Measurements from ENCODE around the gene PCA3.

DNA sequence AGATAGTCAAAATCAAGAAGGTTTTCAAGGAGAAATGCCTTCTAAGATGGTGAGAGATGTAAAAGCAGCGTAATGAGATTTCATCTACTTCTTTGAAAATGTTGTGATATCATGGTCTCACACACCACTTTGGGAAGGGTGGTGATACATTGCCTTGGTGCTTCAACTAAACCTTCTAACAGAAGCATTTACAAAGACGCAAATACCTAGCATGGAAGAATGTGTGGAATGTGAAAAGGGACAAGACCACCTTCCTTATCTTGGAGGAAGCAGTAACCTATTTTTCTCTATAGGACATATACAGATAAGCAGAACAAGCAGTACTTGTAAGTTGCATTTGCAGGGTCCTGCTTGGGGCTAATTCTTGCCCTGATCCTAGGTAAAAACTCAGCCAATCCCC lies 38.8 kb downstream of the PCA3 start:
- TF ChIP-seq, protein P1, sequence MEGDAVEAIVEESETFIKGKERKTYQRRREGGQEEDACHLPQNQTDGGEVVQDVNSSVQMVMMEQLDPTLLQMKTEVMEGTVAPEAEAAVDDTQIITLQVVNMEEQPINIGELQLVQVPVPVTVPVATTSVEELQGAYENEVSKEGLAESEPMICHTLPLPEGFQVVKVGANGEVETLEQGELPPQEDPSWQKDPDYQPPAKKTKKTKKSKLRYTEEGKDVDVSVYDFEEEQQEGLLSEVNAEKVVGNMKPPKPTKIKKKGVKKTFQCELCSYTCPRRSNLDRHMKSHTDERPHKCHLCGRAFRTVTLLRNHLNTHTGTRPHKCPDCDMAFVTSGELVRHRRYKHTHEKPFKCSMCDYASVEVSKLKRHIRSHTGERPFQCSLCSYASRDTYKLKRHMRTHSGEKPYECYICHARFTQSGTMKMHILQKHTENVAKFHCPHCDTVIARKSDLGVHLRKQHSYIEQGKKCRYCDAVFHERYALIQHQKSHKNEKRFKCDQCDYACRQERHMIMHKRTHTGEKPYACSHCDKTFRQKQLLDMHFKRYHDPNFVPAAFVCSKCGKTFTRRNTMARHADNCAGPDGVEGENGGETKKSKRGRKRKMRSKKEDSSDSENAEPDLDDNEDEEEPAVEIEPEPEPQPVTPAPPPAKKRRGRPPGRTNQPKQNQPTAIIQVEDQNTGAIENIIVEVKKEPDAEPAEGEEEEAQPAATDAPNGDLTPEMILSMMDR (IDR thresholded peaks at IDR 0.05) = no peak
- TF ChIP-seq EZH2 (IDR thresholded peaks at IDR 0.05; ENCODE audit: borderline replicate concordance, insufficient read depth, low read depth, low read length, poor library complexity, severe bottlenecking) = no peak

Data from B cell (primary cell).